Measurements from ENCODE around the gene ADAM15. TPM values are rescaled to one million over a fixed set of nuclear protein-coding genes. Genes with fewer than 3 reads are reported as not detected.

Gene ADAM15
- total and polyA plus RNA-seq, 2 donors (not counting 1 experiment from before 2014, with no cell fraction given): 14.6 to 28.4 TPM

- ATAC-seq (ENCODE audit: low read depth) (no peak), DNase-seq (no peak)
- Mint-ChIP-seq H3K27me3 (peaks cover 11% of the 10 kb centered on the region), H3K4me3 (no peak overlapping the region), H3K27ac (no peak overlapping the region), H3K4me1 (peaks cover 7% of the 10 kb centered on the region), H3K9me3 (ENCODE audit: insufficient read depth) (no peaks in the 10 kb centered on the region)
- Histone ChIP-seq H3K79me2 (ENCODE audit: control insufficient read depth, insufficient read depth, low read length) (no peaks in the 10 kb centered on the region), H3K27ac (ENCODE audit: low read length in 2 of 2) (no peak overlapping the region), H3K9me3 (ENCODE audit: control extremely low read depth in 1 of 3, control insufficient read depth in 2 of 3, insufficient read depth in 1 of 3, low read length in 2 of 3) (no peaks in the 10 kb centered on the region), H3K4me1 (ENCODE audit: control insufficient read depth in 2 of 2, insufficient read depth in 2 of 2, low read length in 2 of 2) (no peaks in the 10 kb centered on the region), H3K9ac (ENCODE audit: low read length) (no peak overlapping the region), H4K20me1 (ENCODE audit: control insufficient read depth, insufficient read depth, low read length, poor library complexity, severe bottlenecking) (no peaks in the 10 kb centered on the region), H3K4me2 (replicated peaks; ENCODE audit: low read depth, low read length, poor library complexity, severe bottlenecking) (no peak overlapping the region), H3K4me3 (ENCODE audit: control extremely low read depth in 1 of 5, extremely low read depth in 1 of 5, insufficient read depth in 1 of 5, low read depth in 2 of 5, low read length in 4 of 5) (no peak overlapping the region), H3K36me3 (replicated peaks in 1 of 2; ENCODE audit: control extremely low read depth in 1 of 2, control insufficient read depth in 1 of 2, extremely low read depth in 1 of 2, insufficient read depth in 2 of 2, low read length in 1 of 2) (no peaks in the 10 kb centered on the region), H2AFZ (ENCODE audit: insufficient read depth, low read depth, low read length, poor library complexity, severe bottlenecking) (no peak overlapping the region), H3K27me3 (replicated peaks in 1 of 4; ENCODE audit: control extremely low read depth in 1 of 4, control insufficient read depth in 3 of 4, insufficient read depth in 4 of 4, low read length in 3 of 4) (peaks cover 0 to 10% (median 0%) of the 10 kb centered on the region in 4 experiments)
- ChIA-PET POLR2A (no interaction called here), CTCF (interaction anchor here (8.1 to 16.6 kb wide), 2 partner anchors 19 to 42 kb away, joined by 77 to 370 read pairs; partner anchors contain the start of gene EFNA4)
- TF ChIP-seq CTCF (IDR thresholded peaks at IDR 0.05): no peak
- no peak for TF ChIP-seq EZH2 (IDR thresholded peaks at IDR 0.05; ENCODE audit: borderline replicate concordance, insufficient read depth, low read depth, low read length, poor library complexity, severe bottlenecking)
- WGBS (ENCODE audit: insufficient coverage): 85% methylated on average over 5 of the region's 5 CpGs
- intact Hi-C loops (cut with micrococcal nuclease): no loop called here
These were observed 8.3 kb upstream of the ADAM15 start for GRCh38 chr1:155042789-155043188.

DNA sequence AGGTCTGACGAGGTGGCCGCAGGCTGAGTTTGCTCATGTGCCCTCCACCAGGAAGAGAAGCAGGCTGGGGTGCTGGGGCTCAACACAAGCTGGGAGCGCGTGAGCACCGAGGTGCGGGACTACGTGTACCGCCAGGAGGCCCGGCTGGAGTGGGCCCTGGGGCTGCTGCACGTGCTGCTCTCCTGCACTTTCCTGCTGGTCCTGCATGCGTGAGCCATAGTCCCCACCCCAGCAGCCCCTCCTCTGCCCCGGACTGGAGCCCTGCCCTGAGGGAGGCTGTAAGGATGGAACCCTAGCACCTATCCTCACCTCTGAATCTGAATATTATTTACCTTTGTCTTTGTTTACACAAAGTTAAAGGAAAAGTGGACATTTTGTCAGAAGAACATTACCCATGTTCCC is 7.8 kb upstream of the ADAM15 start:
- H3K79me2 ChIP-seq (ENCODE audit: control insufficient read depth, insufficient read depth, low read length): no peaks in the 10 kb centered on the region
- POLR2A ChIA-PET: interaction anchor here (0.6 to 0.8 kb wide), 2 partner anchors 11 to 18 kb away, joined by 3 to 4 read pairs; no protein-coding TSS in a partner anchor

More for the DNA sequence above, 7.8 kb upstream of the ADAM15 start:
- H3K9me3 ChIP-seq (ENCODE audit: control extremely low read depth in 1 of 3, control insufficient read depth in 2 of 3, insufficient read depth in 1 of 3, low read length in 2 of 3): no peaks in the 10 kb centered on the region
- DNase-seq (no peak), ATAC-seq (ENCODE audit: low read depth) (no peak)
- CTCF ChIA-PET: interaction anchor here (0.7 to 16.6 kb wide), 11 partner anchors 19 to 698 kb away, joined by 3 to 370 read pairs (median 6); partner anchors contain the start of genes EFNA4, KRTCAP2, PBXIP1 and SLC50A1
- H3K4me2 ChIP-seq (replicated peaks; ENCODE audit: low read depth, low read length, poor library complexity, severe bottlenecking): no peak overlapping the region
- no peaks in the 10 kb centered on the region for H3K9me3 Mint-ChIP-seq (ENCODE audit: insufficient read depth)
- peaks cover 0 to 5% (median 0%) of the 10 kb centered on the region in 4 experiments for H3K27me3 ChIP-seq (replicated peaks in 1 of 4; ENCODE audit: control extremely low read depth in 1 of 4, control insufficient read depth in 3 of 4, insufficient read depth in 4 of 4, low read length in 3 of 4)
- intact Hi-C loops (cut with micrococcal nuclease): no loop called here
- no peaks in the 10 kb centered on the region for H3K36me3 ChIP-seq (replicated peaks in 1 of 2; ENCODE audit: control extremely low read depth in 1 of 2, control insufficient read depth in 1 of 2, extremely low read depth in 1 of 2, insufficient read depth in 2 of 2, low read length in 1 of 2)
- H3K9ac ChIP-seq (ENCODE audit: low read length): no peak overlapping the region
- peaks cover 8% of the 10 kb centered on the region for H3K27me3 Mint-ChIP-seq
- WGBS (ENCODE audit: insufficient coverage): 85% methylated on average over 6 of the region's 12 CpGs
- no peak for TF ChIP-seq EZH2 (IDR thresholded peaks at IDR 0.05; ENCODE audit: borderline replicate concordance, insufficient read depth, low read depth, low read length, poor library complexity, severe bottlenecking)
- TF ChIP-seq CTCF (IDR thresholded peaks at IDR 0.05): no peak
- no peak overlapping the region for H2AFZ ChIP-seq (ENCODE audit: insufficient read depth, low read depth, low read length, poor library complexity, severe bottlenecking)
- no peak overlapping the region for H3K4me3 Mint-ChIP-seq
- H3K4me3 ChIP-seq (ENCODE audit: control extremely low read depth in 1 of 5, extremely low read depth in 1 of 5, insufficient read depth in 1 of 5, low read depth in 2 of 5, low read length in 4 of 5): no peak overlapping the region
- no peaks in the 10 kb centered on the region for H3K4me1 ChIP-seq (ENCODE audit: control insufficient read depth in 2 of 2, insufficient read depth in 2 of 2, low read length in 2 of 2)
- H3K27ac Mint-ChIP-seq: no peak overlapping the region
- no peak overlapping the region for H3K27ac ChIP-seq (ENCODE audit: low read length in 2 of 2)
- no peaks in the 10 kb centered on the region for H4K20me1 ChIP-seq (ENCODE audit: control insufficient read depth, insufficient read depth, low read length, poor library complexity, severe bottlenecking)
- H3K4me1 Mint-ChIP-seq: peaks cover 7% of the 10 kb centered on the region
